Right atrium auricular region (tissue), 2 donors: Measurements from ENCODE around the gene KIF18B. TPM values are rescaled to one million over a fixed set of nuclear protein-coding genes. Genes with fewer than 3 reads are reported as not detected.

Source experiments
- DNase-seq: peaks from one replicate; pipeline ENCODE4 v3.0.0-alpha.2; 2019; ENCODE audit warnings: low spot score
- H3K27ac ChIP-seq, 2 donors: fragments of 200-600 bp; sonication (generic); 1 replicate in 1 of 2; 2 replicates in 1 of 2; pipeline ENCODE4 v1.5.1; 2016 to 2019
- H3K27me3 ChIP-seq, 2 donors: fragments of 200-600 bp; sonication (generic); one replicate each; pipeline versions ENCODE4 v1.5.1 to v1.6.0; 2017 to 2019
- H3K36me3 ChIP-seq: fragments of 200-600 bp; sonication (generic); one replicate; pipeline ENCODE4 v1.5.1; 2016
- H3K4me1 ChIP-seq, 2 donors: fragments of 200-600 bp; sonication (generic); one replicate each; pipeline versions ENCODE4 v1.5.1 to v1.6.0; 2017 to 2019
- H3K4me3 ChIP-seq, 2 donors: fragments of 200-600 bp; sonication (generic); 1 replicate in 1 of 2; 2 replicates in 1 of 2; pipeline ENCODE4 v1.5.1; 2017 to 2019; ENCODE audit warnings: mild to moderate bottlenecking in 1 of 2, moderate library complexity in 1 of 2
- H3K9me3 ChIP-seq, 2 donors: fragments of 200-600 bp; sonication (generic); one replicate each; pipeline ENCODE4 v1.5.1; 2019
- CTCF ChIP-seq, 2 donors: fragments of 200-600 bp; sonication (generic); IDR thresholded peaks; one replicate each; pipeline ENCODE4 v1.5.1; 2019; ENCODE audit warnings: antibody characterized with exemption in 2 of 2
- total RNA-seq, 2 donors: library from RNA; depleted of rRNA; stranded (reverse); fragments of >200 nt; gene quantifications; one replicate each; pipeline ENCODE4 v1.1.0, GENCODE V29; 2016

The KIF18B gene
- total RNA-seq, 2 donors from 2014 or later, result 0.12 to 0.44 TPM

GRCh38 chr17:44961921-44962350 is 14.4 kb upstream of the KIF18B start:
- Histone ChIP-seq H3K9me3 (no peaks in the 10 kb centered on the region), H3K4me1 (peaks cover 0 to 11% of the 10 kb centered on the region in 2 donors), H3K4me3 (no peak overlapping the region), H3K27ac (no peak overlapping the region), H3K36me3 (no peaks in the 10 kb centered on the region), H3K27me3 (peaks cover 9 to 14% of the 10 kb centered on the region in 2 donors)
- DNase-seq, result no peak
- no peak for TF ChIP-seq CTCF (IDR thresholded peaks at IDR 0.05)

GRCh38 chr17:44960691-44961090 is 13.1 kb upstream of the KIF18B start:
- Histone ChIP-seq H3K36me3 (no peaks in the 10 kb centered on the region), H3K4me3 (no peak overlapping the region), H3K27ac (no peak overlapping the region), H3K9me3 (no peaks in the 10 kb centered on the region), H3K4me1 (peaks cover 0 to 8% of the 10 kb centered on the region in 2 donors), H3K27me3 (peaks cover 1 to 6% of the 10 kb centered on the region in 2 donors)
- no peak for DNase-seq
- no peak for TF ChIP-seq CTCF (IDR thresholded peaks at IDR 0.05)

- H3K27ac ChIP-seq, result no peak overlapping the region
- no peaks in the 10 kb centered on the region for H3K9me3 ChIP-seq
- peaks cover 0 to 6% of the 10 kb centered on the region in 2 donors for H3K27me3 ChIP-seq
- peaks cover 0 to 8% of the 10 kb centered on the region in 2 donors for H3K4me1 ChIP-seq
- no peak for TF ChIP-seq CTCF (IDR thresholded peaks at IDR 0.05)
- DNase-seq, result no peak
- no peaks in the 10 kb centered on the region for H3K36me3 ChIP-seq
- H3K4me3 ChIP-seq, result peak overlapping the region in 1 of 2 donors; percentile 9
These were observed 12.4 kb upstream of the KIF18B start for GRCh38 chr17:44959821-44960531.

GRCh38 chr17:44956998-44957981 is 9.7 kb upstream of the KIF18B start:
- peaks cover 0 to 8% of the 10 kb centered on the region in 2 donors for H3K4me1 ChIP-seq
- no peaks in the 10 kb centered on the region for H3K9me3 ChIP-seq
- no peak overlapping the region for H3K27ac ChIP-seq
- DNase-seq, result no peak
- H3K36me3 ChIP-seq, result no peaks in the 10 kb centered on the region
- H3K27me3 ChIP-seq, result peaks cover 0 to 6% of the 10 kb centered on the region in 2 donors
- no peak overlapping the region for H3K4me3 ChIP-seq
- TF ChIP-seq CTCF (IDR thresholded peaks at IDR 0.05), result no peak

GRCh38 chr17:44955674-44956425 is 8.3 kb upstream of the KIF18B start:
- Histone ChIP-seq H3K4me1 (peaks cover 0 to 8% of the 10 kb centered on the region in 2 donors), H3K36me3 (no peaks in the 10 kb centered on the region), H3K27me3 (peaks cover 0 to 6% of the 10 kb centered on the region in 2 donors), H3K4me3 (no peak overlapping the region), H3K27ac (no peak overlapping the region), H3K9me3 (no peaks in the 10 kb centered on the region)
- DNase-seq, result no peak
- TF ChIP-seq CTCF (IDR thresholded peaks at IDR 0.05), result no peak
